Measurements from ENCODE around the gene MLNR.

- TF ChIP-seq CTCF (conservative IDR thresholded peaks at IDR 0.05) (no peak), EZH2 (IDR thresholded peaks at IDR 0.05; ENCODE audit: low read depth) (no peak)
These were observed 31.2 kb downstream of the MLNR start for GRCh38 chr13:49251326-49251725.

All from PC-9 (cell line).